ENCODE data around the gene PRKN.

Gene PRKN

DNA sequence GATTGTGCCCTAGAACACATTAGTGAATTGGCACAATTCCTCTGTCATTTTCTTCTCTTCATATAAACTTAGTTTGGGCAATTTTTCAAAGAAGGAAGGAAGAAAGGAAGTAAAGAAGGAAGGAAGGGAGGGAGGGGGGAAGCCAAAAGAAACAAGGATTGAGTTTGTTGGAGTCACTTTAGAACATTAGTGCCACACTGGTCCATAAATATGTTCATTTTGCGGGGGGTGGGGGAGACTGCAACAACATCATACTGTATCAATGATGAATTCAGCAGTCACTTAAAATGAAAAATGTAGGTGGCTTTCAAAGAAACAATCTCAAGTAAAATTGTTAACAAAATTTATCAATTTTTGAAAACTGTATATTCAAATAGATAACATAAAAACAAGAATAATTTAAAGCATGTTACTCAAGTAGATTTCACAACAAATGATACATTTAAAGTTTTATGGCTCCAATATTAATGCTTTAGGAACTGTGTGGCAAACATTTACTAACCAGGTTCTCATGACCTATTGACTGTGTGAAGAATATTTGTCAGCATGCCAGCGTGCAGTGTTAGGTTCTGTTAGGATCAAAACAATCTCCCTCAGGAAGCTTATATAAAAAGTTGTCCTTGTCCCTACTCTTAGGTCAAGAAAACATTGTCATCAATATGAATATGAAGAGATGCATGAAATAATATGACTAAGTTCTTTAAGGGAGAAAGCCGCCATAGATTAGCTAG lies 1245.6 kb downstream of the PRKN start (continued):
- TF ChIP-seq, protein P1, sequence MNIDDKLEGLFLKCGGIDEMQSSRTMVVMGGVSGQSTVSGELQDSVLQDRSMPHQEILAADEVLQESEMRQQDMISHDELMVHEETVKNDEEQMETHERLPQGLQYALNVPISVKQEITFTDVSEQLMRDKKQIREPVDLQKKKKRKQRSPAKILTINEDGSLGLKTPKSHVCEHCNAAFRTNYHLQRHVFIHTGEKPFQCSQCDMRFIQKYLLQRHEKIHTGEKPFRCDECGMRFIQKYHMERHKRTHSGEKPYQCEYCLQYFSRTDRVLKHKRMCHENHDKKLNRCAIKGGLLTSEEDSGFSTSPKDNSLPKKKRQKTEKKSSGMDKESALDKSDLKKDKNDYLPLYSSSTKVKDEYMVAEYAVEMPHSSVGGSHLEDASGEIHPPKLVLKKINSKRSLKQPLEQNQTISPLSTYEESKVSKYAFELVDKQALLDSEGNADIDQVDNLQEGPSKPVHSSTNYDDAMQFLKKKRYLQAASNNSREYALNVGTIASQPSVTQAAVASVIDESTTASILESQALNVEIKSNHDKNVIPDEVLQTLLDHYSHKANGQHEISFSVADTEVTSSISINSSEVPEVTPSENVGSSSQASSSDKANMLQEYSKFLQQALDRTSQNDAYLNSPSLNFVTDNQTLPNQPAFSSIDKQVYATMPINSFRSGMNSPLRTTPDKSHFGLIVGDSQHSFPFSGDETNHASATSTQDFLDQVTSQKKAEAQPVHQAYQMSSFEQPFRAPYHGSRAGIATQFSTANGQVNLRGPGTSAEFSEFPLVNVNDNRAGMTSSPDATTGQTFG (tag by site-specific recombination; IDR thresholded peaks at IDR 0.05; ENCODE audit: borderline replicate concordance): no peak

DNA sequence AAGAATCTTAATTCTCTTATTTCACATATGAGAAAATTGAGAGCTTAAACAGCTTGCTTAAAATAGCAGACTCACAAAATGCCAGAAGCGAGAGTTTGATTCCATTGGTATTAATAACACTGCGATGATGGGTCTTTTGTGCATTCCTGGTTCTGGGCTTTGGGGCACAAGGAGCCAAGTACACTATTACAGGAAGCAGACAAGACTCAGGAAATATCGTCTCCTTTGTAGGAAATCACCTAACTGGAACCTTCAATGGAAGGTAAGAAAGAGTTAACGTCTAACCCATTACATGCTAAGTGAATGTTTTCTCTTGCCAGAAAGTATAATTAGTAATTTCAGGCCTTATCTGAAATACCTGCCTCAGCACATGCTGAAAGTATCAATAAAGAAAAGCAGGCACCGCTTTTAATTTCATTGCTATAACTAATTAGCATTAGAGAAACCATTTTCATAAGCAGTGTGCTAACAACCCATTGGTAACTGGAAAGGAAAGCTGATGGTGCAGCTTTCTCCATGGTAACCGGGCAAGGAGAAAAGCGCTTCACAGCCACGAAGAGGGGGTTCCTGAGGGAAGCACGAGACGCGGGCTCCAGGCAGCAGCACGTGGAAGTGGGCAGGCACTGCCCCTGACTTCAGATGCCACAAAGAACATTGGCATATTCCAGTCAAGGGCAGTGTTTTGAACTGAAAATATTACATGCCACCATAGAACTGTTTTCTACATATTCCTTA lies 1247.0 kb downstream of the PRKN start:
- H3K4me1 ChIP-seq (ENCODE audit: control insufficient read depth, insufficient read depth, low read length): no peaks in the 10 kb centered on the region
- no peaks in the 10 kb centered on the region for H3K36me3 ChIP-seq (ENCODE audit: control insufficient read depth in 2 of 2, insufficient read depth in 1 of 2, low read length in 2 of 2)
- POLR2A ChIA-PET: no interaction called here
- no peaks in the 10 kb centered on the region for H3K9me3 ChIP-seq (ENCODE audit: control insufficient read depth, insufficient read depth, low read depth, low read length)
- H3K27ac ChIP-seq (ENCODE audit: extremely low read depth, low read depth, low read length): no peak overlapping the region
- CTCF ChIA-PET: interaction anchor here (0.7 to 2.1 kb wide), 2 partner anchors 17 to 62 kb away, joined by 5 to 8 read pairs; no protein-coding TSS in a partner anchor
- H3K4me3 ChIP-seq (ENCODE audit: low read depth, low read length): no peak overlapping the region
- TF ChIP-seq GLIS1 (tag by site-specific recombination; IDR thresholded peaks at IDR 0.05): no peak
- no peak for TF ChIP-seq ZNF221 (tag by site-specific recombination; IDR thresholded peaks at IDR 0.05; ENCODE audit: borderline replicate concordance)
- no peak for TF ChIP-seq ZNF146 (tag by site-specific recombination; IDR thresholded peaks at IDR 0.05)
- TF ChIP-seq ZNF830 (tag by site-specific recombination; IDR thresholded peaks at IDR 0.05; ENCODE audit: low read depth): no peak
- no peak for TF ChIP-seq ZNF174 (tag by site-specific recombination; IDR thresholded peaks at IDR 0.05)
- TF ChIP-seq, protein P2, sequence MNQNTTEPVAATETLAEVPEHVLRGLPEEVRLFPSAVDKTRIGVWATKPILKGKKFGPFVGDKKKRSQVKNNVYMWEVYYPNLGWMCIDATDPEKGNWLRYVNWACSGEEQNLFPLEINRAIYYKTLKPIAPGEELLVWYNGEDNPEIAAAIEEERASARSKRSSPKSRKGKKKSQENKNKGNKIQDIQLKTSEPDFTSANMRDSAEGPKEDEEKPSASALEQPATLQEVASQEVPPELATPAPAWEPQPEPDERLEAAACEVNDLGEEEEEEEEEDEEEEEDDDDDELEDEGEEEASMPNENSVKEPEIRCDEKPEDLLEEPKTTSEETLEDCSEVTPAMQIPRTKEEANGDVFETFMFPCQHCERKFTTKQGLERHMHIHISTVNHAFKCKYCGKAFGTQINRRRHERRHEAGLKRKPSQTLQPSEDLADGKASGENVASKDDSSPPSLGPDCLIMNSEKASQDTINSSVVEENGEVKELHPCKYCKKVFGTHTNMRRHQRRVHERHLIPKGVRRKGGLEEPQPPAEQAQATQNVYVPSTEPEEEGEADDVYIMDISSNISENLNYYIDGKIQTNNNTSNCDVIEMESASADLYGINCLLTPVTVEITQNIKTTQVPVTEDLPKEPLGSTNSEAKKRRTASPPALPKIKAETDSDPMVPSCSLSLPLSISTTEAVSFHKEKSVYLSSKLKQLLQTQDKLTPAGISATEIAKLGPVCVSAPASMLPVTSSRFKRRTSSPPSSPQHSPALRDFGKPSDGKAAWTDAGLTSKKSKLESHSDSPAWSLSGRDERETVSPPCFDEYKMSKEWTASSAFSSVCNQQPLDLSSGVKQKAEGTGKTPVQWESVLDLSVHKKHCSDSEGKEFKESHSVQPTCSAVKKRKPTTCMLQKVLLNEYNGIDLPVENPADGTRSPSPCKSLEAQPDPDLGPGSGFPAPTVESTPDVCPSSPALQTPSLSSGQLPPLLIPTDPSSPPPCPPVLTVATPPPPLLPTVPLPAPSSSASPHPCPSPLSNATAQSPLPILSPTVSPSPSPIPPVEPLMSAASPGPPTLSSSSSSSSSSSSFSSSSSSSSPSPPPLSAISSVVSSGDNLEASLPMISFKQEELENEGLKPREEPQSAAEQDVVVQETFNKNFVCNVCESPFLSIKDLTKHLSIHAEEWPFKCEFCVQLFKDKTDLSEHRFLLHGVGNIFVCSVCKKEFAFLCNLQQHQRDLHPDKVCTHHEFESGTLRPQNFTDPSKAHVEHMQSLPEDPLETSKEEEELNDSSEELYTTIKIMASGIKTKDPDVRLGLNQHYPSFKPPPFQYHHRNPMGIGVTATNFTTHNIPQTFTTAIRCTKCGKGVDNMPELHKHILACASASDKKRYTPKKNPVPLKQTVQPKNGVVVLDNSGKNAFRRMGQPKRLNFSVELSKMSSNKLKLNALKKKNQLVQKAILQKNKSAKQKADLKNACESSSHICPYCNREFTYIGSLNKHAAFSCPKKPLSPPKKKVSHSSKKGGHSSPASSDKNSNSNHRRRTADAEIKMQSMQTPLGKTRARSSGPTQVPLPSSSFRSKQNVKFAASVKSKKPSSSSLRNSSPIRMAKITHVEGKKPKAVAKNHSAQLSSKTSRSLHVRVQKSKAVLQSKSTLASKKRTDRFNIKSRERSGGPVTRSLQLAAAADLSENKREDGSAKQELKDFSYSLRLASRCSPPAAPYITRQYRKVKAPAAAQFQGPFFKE (tag by site-specific recombination; IDR thresholded peaks at IDR 0.05; ENCODE audit: borderline replicate concordance): no peak
- TF ChIP-seq ZXDB (tag by site-specific recombination; IDR thresholded peaks at IDR 0.05): no peak
- TF ChIP-seq ZNF521 (tag by site-specific recombination; IDR thresholded peaks at IDR 0.05): no peak
- TF ChIP-seq ZNF423 (tag by site-specific recombination; IDR thresholded peaks at IDR 0.05): no peak
- TF ChIP-seq ZNF37A (tag by site-specific recombination; IDR thresholded peaks at IDR 0.05): no peak
- TF ChIP-seq ZNF658 (tag by site-specific recombination; IDR thresholded peaks at IDR 0.05): no peak
- no peak for TF ChIP-seq ZNF211 (tag by site-specific recombination; IDR thresholded peaks at IDR 0.05; ENCODE audit: low read depth)
- TF ChIP-seq OVOL3 (tag by site-specific recombination; IDR thresholded peaks at IDR 0.05): no peak
- TF ChIP-seq, protein P3, sequence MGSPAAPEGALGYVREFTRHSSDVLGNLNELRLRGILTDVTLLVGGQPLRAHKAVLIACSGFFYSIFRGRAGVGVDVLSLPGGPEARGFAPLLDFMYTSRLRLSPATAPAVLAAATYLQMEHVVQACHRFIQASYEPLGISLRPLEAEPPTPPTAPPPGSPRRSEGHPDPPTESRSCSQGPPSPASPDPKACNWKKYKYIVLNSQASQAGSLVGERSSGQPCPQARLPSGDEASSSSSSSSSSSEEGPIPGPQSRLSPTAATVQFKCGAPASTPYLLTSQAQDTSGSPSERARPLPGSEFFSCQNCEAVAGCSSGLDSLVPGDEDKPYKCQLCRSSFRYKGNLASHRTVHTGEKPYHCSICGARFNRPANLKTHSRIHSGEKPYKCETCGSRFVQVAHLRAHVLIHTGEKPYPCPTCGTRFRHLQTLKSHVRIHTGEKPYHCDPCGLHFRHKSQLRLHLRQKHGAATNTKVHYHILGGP (tag by site-specific recombination; IDR thresholded peaks at IDR 0.05): no peak
- no peak for TF ChIP-seq ZNF792 (tag by site-specific recombination; IDR thresholded peaks at IDR 0.05)
- TF ChIP-seq, protein P4, sequence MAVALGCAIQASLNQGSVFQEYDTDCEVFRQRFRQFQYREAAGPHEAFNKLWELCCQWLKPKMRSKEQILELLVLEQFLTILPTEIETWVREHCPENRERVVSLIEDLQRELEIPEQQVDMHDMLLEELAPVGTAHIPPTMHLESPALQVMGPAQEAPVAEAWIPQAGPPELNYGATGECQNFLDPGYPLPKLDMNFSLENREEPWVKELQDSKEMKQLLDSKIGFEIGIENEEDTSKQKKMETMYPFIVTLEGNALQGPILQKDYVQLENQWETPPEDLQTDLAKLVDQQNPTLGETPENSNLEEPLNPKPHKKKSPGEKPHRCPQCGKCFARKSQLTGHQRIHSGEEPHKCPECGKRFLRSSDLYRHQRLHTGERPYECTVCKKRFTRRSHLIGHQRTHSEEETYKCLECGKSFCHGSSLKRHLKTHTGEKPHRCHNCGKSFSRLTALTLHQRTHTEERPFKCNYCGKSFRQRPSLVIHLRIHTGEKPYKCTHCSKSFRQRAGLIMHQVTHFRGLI (tag by site-specific recombination; IDR thresholded peaks at IDR 0.05): no peak
- no peak for TF ChIP-seq ZNF394 (tag by site-specific recombination; IDR thresholded peaks at IDR 0.05; ENCODE audit: borderline replicate concordance)
- no peak for TF ChIP-seq ZNF202 (tag by site-specific recombination; IDR thresholded peaks at IDR 0.05; ENCODE audit: borderline replicate concordance)
- no peak for TF ChIP-seq ZNF670 (tag by site-specific recombination; IDR thresholded peaks at IDR 0.05; ENCODE audit: low read depth)
- TF ChIP-seq ZNF664 (tag by site-specific recombination; IDR thresholded peaks at IDR 0.05): no peak
